ENCODE results near the gene ABL1.

The ABL1 gene

DNA sequence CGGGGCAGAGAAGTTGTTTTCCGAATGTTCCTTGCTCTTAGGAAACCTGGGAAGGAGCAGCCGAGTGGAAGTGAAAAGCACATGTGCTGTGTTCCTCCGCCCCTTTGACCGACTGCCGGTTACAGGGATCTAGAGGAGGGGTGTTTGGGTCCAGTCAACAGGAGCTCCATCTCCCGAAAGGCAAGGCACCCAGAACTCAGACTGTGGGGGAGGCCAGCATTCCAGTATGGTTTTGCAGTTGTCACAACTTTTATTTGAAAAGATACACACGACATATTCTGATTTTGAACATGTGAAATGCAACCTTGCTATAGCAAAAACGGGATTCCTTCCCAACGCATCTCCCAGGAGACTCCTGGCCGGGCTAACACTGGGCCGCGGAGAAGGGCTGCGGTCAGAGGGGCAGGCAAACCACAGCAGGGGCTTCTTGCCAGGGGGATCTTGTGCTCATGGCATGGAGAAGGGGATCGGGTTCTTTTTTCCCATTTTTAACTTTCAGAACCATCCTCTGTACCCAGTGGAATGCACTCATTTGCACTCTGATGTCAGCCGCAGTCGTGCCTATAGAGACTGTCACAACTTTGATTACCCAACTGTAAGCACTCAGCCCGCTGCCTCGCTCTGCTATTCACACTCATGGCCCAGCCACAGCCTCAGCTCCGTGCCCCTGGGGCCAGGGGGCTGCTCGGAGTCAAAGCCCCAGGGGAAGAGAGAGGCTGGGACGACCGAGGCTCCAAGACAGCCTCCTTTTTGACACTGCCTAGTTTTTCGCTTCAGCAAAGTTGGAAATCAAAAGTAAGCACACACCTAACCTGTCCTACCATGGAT, 57.6 kb downstream of the ABL1 start:
- DNase-seq, result no peak

DNA sequence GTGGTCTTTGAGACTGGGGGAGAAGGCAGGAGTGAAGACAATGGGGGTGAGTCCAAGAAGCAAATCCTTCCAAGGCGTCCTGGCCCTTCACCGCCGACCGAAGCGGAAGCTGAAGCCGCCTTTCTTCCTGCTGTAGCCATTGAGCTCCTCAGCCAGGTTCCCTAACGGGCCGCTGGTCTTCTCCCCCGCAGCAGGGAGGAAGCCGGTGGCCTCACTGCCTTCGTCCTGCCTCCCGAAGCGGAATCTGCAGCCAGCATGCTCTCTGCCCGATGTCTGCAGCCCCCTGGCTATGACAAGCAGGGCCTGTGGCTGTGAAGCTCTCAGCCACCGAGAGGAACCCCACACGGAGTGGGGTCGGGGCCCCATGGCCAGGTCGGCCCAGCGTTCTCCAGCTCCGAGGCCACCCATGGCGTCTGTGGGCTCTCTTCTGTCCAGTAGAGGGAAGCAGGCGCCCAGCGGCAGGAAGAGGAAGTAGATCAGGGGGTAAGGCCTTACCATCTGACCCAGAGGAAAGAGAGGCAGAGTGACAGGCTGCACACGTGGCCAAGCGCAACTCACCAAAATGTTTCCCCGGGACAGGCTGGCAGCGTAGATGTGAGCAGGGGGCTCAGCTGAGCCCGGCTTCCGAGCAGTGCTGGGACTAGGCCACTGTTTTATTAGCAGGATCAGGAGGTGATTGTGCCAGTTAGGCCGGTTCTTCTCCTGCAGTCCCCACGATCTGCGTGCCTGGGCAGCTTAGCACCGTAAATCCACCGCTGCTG, 58.5 kb downstream of the ABL1 start:
- no peak for DNase-seq

DNA sequence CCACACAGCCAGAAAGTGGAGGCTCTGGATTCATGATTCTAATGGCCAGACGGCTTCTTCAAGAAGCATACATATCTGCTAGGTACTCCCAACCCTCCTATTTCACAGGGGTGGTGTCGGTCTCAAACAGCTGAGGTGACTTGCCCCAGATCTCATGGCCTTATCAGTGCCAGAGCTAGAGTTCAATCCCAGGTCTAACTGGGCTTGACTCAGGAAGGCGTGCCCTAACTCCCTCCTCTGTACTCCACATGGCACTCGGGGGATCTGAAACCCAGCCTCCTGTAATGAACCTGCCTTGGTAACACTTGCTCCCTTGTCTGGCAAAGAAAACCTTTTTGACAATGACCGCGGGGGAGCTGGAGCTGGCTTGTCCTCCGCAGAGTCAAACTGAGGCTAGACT, 59.5 kb downstream of the ABL1 start:
- DNase-seq, result no peak

DNA sequence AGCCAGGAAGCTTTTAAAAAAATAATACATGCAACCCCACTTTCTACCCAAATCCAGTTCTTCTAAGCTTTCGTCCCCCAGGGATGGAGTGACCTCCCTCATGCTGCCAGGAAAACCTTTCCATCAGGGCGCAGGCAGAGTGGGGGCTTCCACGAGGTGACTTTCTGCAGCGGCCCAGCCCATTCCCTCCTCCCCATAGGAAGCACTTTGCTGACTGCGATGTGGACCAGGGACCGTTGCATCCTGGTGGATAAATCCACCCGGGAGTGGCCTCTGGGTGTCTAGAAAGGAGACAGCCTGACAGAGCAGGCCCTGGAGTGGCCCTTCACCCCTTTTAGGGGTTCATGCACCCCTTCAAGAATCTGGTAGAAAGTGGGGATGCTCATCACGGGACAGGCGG, 60.0 kb downstream of the ABL1 start:
- DNase-seq, result no peak

DNA sequence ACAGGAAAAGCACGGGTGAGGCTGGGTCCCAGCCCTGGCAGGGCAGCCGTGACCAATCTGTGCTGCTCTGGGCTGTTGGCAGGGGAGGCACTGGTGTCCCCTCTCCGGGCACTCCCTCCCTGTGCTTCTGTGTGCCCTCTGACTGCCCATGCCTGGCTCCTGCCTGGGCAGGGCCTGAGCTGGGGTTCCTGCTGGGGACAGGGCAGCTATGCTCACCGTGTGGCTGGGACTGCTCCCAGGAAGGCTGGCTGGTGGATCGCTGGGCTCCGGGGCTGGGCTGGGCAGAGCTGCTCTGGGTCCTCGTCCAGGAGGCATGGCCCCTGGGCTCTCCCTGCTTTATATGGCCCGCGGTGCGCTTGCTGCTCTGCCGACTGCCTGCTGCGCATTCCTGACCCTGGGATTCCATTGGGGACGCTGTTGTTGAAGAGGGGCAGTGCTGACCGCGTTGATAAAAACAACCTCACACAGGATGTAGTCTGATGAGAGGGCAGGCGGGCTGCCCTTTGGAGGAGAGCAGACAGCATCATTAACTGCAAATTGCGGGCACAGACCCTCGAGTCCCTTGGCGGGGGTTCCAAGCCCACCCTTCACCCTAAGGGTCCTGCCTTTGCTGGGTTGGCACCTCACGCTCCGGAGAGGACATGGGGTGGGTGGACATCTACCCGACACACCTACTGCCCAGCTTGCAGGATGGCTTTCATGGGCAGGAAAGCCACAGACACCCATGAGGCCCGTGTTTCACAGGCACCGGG, 60.6 kb downstream of the ABL1 start:
- no peak for DNase-seq

DNA sequence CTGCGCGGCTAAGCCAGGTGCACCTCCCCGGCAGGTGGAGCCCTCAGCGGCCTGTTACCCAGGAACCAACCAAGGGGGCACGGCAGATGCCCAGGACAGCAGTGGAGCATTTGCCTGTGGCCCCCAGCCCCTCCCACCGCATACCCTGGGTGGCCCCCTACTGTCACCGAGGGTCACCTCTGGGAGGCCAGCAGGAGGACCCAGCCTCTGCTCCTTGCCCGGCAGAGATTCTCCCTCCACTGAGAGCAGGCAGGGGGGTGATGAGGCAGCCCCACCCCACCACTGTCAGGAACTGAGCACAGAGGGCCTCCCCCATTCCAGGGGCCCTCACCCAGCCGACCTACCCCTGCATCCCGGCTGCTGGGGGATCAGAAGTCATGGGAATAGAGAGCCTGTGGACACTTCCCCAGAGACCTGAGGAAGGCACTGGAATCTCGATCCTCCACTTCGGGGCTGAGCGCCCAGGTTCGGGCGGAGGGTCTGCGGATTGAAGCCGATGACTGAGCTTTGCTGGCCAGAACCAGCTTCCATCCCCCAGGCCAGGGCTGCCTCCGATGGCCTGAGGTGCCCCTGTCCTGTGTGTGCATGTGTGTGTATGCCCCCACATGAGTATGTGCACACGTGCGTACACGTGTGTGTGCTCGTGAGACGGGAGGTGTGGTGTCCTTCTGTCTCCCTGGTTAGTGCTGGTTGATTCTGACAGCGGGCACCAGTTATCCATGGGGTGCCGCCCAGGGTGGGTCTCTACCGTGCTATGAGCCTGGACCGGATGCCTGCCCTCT, 61.4 kb downstream of the ABL1 start, which contains the start of gene QRFP:
TSS of gene QRFP (minus strand) at position 580 of the 782 bp plus-strand sequence. CDS start 2,974 bp downstream, outside the sequence.
- DNase-seq, result no peak

DNA sequence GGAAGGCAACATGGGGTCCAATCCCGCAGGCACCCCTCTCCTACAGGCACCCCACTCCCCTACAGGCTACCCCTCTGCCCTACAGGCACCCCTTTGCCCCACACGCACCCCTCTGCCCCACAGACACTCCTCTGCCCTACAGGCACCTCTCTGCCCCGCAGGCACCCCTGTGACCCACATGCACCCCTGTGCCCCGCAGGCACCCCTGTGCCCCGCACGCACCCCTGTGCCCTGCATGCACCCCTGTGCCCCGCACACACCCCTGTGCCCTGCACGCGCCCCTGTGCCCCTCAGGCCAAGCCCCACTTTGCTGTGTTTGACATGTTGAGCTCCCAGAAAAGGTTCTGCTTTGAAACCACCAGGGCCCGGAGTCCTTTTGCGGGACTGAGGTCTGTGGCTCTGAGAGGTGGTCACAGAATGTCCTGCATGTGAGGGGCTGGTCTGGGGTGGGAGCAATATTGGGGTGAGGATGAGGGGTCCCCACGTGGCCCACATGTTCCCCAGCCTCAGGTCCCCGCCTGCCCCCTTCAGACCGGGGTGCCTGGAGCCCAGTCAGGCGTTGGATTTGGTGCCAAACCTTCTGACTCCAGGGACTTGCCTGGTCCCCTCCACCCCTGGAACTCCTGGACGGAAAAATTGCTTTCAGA, 62.2 kb downstream of the ABL1 start:
- DNase-seq, result no peak

DNA sequence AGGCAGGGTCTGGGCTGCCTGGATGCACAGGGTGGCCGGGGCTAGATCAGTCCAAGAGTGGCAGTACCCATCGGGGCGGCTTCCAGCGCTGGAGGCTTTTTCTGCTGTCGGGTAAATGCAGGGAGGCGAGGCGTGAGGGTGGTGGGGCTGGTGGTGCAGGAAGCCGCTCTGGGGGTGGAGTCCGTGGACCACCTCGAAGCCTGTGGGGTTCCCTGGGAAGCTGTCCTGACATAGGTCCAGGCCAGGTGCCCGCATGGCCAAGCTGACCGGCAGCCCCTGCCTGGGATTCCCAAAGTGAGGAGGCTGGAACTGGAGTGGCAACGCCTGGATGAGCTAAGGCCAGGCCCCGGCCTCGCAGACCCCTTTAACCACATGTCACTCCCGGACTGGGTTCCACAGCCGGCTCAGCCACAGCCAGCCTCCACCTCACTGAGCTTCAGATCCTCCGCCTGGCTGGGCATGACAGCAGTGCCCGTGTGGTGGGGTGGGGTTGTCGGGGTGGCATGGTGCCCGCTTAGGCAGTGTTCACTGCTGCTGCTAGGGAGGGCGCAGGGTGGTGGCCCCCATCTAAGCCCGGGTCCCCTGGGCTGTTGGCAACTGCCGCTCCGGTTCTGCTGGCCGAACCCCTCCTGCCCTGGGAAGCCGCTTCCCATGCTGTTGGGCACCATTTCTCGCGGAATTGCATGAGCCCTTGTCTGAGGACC, 62.9 kb downstream of the ABL1 start:
- no peak for DNase-seq

DNA sequence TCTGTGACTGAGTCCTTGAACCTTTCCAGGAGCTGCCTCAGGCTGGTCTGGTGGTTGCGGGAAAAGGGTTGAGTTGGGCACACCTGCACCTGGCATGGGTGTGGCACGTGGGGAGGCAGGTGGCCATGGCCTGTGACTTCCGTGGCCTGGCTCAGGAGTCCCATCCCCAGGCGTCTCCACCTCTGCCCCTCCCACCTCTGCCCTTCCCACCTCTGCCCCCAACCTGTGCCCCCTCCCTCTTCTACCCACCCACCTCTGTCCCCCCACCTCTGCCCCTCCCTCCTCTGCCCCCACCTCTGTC, 63.4 kb downstream of the ABL1 start:
- no peak for DNase-seq

DNA sequence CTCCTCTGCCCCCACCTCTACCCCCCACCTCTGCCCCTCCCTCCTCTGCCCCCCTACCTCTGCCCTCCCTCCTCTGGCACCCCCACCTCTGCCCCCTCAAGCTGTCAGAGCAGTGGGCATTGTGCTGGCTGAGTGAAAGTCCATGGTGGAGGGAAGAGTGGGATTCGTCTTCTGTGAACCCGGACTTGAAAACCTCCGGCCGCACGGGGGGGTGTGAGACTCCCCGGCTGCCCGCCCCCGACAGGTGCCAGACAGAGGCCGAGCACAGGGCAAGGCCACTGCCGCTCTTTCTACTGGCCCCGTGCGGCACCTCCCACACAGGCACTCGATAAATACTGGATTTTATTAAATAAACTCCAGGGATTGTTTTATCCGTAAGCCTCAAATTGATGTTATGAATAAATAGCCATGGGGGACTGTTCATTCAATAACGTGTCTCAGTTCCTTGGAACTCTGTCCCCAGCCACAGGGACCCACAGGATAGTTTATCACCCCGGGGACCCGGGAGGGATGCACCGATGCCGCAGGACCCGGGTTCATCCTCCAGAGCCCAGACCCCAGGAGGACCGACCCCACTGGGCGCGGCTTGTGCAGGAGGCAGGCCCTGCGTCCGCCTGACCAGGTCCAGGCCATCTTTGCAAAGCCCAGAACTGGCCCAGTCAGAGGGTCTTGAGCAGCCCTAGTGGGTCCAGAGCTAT, 64.1 kb downstream of the ABL1 start:
- DNase-seq, result no peak

DNA sequence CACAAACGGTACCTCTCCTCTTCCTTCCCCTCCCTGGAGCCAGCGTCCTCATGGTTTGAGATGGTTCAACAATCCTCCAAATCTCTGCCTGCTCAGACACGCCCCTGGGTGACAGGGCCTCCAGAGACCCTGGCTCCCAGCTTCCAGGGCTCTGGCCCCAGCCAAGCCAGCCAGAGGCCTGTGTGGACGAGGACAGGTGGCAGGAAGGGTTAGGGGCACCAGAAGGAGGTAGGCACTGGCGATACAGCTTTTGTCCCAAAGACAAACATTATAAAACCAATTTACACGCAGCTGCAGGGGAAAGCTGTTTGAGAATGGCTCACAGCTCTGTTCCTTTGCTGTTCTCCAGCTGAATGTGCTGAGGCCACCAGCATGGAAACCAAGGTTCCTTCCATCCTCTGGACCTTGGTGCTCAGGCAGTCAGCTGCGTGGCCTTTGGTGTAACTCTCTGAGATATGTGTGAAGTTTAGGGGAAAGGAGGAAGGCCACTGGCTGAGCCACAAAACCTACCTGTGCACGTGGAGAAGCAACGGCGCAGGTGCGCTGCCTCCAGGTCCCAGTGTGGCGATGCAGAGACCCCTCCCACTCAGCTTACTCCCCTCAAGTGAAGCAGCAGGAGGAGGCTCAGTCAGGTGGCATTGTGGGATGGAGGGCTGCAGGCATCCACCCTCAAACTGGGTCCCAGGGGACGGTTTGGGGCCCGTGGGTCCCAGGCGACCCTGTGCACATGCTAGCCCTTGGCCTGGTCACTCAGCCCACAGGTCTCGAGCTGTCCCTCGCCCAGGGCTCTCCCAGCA, 65.8 kb downstream of the ABL1 start:
- DNase-seq, result no peak

DNA sequence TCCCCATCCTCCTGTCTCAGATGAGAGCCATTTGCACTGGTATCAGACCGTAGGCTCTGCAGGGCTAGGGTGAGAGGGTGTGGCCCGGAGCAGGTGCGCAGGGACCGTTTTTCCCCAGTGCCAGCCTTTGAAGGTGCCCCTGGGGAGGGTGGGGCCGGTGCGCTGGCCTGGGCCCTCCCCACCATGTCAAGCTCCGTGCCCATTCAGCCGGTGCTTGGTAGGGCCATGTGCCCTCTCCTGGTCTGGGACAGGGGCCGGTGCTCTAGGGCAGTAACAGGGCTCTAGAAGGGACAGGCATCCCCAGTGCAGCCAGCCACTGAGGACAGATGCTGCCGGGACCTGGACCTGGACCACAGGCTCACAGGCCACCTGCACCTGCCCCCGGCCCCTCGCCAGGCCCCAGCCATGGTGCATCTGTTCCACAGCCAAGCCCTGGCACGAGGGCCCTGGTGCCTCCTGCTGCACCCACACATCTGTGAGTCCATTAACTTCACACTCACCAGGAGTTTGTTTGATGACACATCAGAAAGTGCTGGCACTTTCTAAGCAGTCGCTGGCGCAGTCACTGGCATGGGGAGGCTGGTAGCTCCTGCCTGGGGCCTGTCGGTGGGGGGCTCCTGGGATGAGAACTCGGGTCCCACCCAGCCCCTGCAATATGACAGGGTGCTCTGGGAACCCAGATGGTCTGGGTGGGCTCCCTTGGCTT, 66.6 kb downstream of the ABL1 start:
- DNase-seq, result no peak

DNA sequence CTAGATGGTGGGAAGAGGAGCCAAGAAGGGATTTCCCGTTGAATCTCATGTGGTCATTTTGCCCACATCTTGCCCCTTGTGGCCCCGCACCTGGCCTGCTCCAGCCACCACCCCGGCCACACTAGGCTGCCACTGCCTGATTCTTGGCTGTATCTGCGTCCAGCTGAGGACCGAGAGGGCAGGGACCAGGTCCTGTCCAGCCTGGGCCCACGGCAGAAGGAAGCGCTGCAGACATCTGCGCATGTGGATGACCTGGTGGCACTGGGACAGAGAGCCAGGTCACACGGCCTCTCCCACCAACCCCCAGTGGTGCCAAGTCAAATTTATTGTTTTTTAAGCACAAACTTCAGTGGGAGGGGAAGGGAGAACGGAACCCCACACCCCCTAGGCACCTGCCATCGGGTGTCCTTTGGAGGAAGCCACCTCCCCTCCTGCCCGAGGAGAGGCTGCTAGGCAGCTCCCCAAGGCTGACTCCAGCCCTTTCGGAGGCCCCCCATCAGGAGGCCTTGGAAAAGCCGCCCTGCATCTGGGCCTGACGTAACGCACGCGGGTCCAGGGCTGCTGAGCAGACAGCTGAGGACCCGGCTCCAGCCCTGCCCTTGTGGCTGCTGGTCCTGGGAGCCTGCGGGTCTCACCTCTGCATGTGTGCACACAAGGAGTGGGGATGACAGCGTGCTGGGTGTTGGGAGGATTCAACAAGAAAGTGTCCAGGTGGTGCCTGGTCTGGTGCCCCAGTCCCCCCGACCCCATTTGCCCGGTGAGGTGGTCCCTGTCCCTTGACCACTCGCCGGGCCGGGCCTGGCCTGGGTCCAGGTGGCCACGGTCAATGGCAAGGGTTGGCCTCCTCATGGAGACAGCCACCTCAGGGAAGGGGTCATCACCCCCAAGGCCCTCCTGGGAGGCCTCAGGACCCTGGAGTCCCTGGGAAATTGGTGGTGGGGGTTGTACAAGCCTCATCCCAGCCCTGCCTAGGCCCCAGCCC, 67.4 kb downstream of the ABL1 start:
- DNase-seq, result no peak

DNA sequence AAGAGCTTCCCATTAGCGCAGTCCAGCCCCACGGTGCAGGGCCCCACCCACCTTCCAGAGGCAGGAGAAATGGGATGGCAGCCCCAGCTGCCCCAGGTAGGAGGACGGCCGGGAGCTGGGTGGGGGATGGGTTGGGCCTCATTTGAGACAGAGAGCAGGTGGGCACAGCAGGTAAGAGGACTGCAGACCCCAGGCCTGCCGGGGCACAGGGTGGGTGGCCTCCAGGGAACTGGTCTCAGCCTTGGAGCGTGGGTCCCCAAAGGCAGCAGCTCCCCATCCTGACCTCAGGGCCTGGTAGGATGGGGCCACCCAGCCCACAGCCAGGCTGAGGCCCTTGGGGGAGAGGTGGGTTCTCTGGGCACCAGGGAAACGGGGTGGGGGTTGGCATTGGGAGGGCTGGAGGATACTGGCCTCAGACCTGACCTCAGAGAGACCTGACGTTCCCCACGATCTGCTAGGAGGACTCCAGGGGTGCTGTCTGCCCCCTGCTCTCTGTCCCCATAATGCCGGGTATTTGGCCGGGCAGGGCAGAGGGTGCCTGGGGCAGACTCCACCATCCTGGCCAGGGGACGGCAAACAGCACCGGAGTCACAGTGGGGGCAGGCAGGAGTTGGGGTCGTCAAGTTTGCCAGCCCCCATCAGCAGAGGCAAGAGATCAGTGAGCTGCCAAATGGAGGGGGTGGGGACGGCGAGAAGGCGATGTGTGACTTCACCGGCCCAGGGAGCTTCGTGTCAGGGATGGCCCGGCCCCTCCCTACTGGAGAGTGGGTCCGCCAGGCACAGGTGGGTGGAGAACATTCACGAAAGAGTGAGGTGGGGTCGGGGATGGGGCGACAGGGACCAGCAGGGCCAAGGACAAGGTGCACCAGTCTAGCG, 68.4 kb downstream of the ABL1 start:
- DNase-seq, result no peak

DNA sequence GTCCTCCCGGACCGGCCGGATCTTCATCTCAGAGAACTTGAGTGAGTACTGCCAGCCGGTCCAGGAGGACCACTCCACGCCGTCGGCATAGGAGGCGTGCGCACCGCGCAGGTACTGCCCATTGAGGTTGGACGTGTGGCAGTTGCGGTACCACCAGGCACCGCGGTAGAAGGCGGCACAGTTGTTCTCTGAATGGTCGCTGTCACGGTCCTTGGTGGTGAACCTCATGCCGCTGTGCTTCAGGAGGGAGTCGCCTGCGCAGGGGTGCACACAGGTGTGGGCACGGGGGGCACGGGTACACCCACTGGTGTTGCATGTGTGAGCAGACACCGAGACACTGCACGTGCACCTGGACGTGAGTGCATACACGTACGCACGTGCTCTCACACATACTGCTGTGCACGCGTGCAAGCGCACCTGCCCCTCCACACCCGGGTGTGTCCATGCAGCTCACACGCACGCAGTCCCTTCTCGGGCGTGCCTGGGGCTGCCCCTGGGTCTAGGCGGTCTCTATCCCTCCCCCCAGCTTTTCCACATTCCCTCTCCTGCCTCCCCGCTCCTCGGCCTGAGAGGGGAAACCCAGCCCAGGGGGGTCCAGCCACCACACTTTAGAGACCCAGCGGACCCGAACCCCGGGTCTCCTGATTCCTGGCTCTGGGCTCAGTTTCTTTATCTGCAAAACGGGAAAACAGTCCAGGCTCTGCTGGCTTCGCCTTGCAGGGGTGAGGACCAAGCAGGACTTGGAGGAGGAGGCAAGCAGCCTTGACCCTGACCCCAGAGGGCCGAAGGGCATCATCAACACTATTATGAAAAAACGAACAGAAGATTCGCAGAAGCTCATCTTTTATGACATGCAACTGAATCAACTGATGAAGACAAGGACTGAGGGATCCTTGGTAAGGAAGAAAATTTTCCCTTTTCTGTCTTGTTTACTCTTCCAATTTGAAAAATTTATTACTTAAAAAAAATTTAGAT, 69.3 kb downstream of the ABL1 start:
- no peak for DNase-seq
